HL-60/S4 (cell line): ENCODE measurements around the gene ZBTB21.
"Not testable (repeated sequence)": the region's sequence is repeated elsewhere in the genome, so short reads cannot be mapped to it uniquely, and the experiment has no call there.

Experiments used
- in situ Hi-C: fragments of 300-500 bp; cut with MboI; formaldehyde crosslinking; loops from 2 replicates; pipeline ENCODE4 v1.14.3; 2022; ENCODE audit warnings: low sequenced_read_pairs

The ZBTB21 gene

GRCh38 chr21:41995577-41995976, 14.6 kb downstream of the ZBTB21 start:
- in situ Hi-C loops: no loop called here

- in situ Hi-C loops: not testable (repeated sequence)
Observed at GRCh38 chr21:41994613-41995012, 15.5 kb downstream of the ZBTB21 start.

- in situ Hi-C loops: no loop called here
Observed at GRCh38 chr21:41993744-41994143, 16.4 kb downstream of the ZBTB21 start.

GRCh38 chr21:41992576-41992975, 17.6 kb downstream of the ZBTB21 start:
- in situ Hi-C loops: no loop called here

GRCh38 chr21:41991659-41992058, 18.5 kb downstream of the ZBTB21 start:
- in situ Hi-C loops: no loop called here

GRCh38 chr21:41989698-41990097, 20.5 kb downstream of the ZBTB21 start:
- in situ Hi-C loops: no loop called here

- in situ Hi-C loops: no loop called here
Observed at GRCh38 chr21:41987310-41987709, 22.9 kb downstream of the ZBTB21 start.

- in situ Hi-C loops: no loop called here
Observed at GRCh38 chr21:41985662-41986416, 24.3 kb downstream of the ZBTB21 start.

- in situ Hi-C loops: no loop called here
Observed at GRCh38 chr21:41983229-41983628, 26.9 kb downstream of the ZBTB21 start.

- in situ Hi-C loops: no loop called here
Observed at GRCh38 chr21:41980561-41980960, 29.6 kb downstream of the ZBTB21 start.

- in situ Hi-C loops: no loop called here
Observed at GRCh38 chr21:41979751-41980369, 30.3 kb downstream of the ZBTB21 start.

GRCh38 chr21:41979335-41979734, 30.8 kb downstream of the ZBTB21 start:
- in situ Hi-C loops: no loop called here

GRCh38 chr21:41977034-41977950, 32.9 kb downstream of the ZBTB21 start:
- in situ Hi-C loops: no loop called here

- in situ Hi-C loops: no loop called here
Observed at GRCh38 chr21:41976611-41977010, 33.5 kb downstream of the ZBTB21 start.

GRCh38 chr21:41975391-41976272, 34.5 kb downstream of the ZBTB21 start:
- in situ Hi-C loops: no loop called here

- in situ Hi-C loops: no loop called here
Observed at GRCh38 chr21:41974752-41975053, 35.5 kb downstream of the ZBTB21 start.

GRCh38 chr21:41973861-41974751, 36.1 kb downstream of the ZBTB21 start:
- in situ Hi-C loops: no loop called here

- in situ Hi-C loops: no loop called here
Observed at GRCh38 chr21:41973427-41973831, 36.7 kb downstream of the ZBTB21 start.

GRCh38 chr21:41972511-41973205, 37.5 kb downstream of the ZBTB21 start:
- in situ Hi-C loops: no loop called here
